Measurements from ENCODE around the gene ZNF285.
"Not testable (repeated sequence)": the region's sequence is repeated elsewhere in the genome, so short reads cannot be mapped to it uniquely, and the experiment has no call there.

Gene ZNF285

GRCh38 chr19:44401139-44402115 is at the start of gene ZNF285:
ZNF285 (minus strand) TSS chr19:44401608; CDS start chr19:44397213, 4,395 bp downstream.
- ATAC-seq = peak; percentile 86 to 91

DNA sequence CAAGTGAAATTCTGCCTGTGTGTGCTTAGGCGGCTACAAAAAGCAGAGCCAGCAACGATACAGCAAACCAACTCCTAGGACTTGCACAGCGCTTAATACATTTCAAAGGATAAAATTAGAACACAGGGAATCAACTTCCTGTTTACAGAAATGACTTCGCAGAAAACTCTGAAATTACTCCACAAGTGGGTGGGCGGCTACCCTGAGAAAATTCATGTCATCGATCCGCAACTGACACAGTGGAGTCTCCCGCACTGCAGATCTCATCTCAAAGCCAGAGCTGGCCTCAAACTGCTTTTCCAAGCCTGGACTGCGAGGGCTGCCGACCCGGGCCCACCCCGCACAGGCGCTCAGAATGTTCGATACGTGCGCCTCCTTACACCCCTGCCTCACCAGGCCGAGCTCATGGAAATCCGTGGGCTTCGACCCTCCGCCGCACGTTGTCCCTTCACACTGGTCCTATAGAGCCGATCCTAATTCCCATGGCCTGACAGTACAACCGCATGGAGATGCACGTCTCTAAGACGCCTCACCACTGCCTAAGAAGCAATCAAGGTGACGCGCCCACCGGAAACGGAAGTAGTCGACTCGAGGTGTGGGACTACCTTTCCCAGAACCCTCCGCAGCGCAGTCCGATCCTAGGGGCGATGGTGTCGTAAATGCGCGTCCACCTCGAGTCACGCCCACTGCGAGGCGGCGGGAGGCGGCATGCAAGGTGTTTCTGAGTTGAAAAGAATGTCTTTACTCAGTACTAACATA is 46.7 kb upstream of the ZNF285 start, which contains the start of gene ZNF229:
Gene ZNF229, minus strand, starts transcription at position 557 of the 759 bp plus-strand sequence. CDS start 5,625 bp downstream, outside the sequence.
- ATAC-seq = peak; percentile 84 to 94

GRCh38 chr19:44438441-44438840 is 37.0 kb upstream of the ZNF285 start:
- ATAC-seq = no peak

GRCh38 chr19:44435441-44435840 is 34.0 kb upstream of the ZNF285 start:
- ATAC-seq = no peak

- no peak for ATAC-seq
Observed at GRCh38 chr19:44430956-44431355, 29.5 kb upstream of the ZNF285 start.

DNA sequence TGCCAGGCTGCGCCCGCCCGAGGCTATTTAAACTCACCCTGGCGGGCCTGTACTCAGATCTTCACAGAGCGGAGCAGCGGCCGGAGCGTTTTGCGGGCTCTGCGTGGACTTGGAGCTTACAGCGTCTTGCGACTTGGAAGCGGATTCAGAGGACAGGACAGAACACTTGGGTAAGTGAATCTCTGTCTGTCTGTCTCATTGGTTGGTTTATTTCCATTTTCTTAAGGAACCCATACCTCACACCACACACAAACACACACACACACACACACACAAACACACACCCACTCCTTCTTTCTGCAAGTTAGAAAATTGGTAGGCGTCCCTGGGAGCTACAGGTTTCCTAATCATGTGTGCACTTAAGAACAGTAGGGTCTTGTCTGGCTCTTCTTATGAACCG is 14.1 kb upstream of the ZNF285 start:
- ATAC-seq = not testable (repeated sequence)

- ATAC-seq = not testable (repeated sequence)
Observed at GRCh38 chr19:44389268-44389667, 12.1 kb downstream of the ZNF285 start.

DNA sequence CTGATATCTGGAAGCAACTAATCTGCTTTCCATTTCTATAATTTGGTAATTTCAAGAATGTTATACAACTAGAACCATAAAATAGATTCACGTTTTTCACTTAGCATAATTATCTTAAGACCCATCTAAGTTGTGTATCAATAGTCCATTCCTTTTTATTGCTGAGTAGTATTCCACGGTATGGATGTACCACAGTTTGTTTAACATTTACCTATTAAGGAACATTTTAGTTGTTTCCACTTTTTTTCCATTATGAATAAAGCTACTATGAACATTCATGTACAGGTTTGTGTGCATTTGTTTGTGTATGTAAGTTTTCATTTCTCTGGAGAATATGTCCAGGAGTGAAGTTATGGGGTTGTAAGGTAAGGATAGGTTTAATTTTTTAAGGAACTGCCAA is 26.6 kb downstream of the ZNF285 start:
- ATAC-seq = no peak

- ATAC-seq = no peak
Observed at GRCh38 chr19:44371815-44372480, 29.5 kb downstream of the ZNF285 start.

DNA sequence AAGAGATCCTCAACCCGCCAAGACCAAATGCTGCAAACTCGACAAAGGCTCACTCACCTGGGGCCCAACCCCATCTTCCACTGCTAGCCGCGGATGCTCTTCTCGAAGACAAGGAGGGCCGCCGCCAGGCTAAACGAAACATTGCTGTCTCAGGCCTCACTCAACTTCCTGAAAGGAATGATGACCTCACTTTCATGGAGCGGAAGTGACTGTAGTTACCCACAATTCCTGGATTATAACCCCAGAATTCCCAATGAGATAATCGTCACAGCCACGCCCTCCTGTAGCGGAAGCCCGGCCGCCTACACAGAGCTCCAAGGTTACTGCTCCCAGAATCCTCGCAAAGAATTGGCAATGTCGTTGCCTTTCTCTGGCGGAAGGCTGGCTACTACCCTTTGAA is 34.4 kb downstream of the ZNF285 start:
- ATAC-seq = no peak

GRCh38 chr19:44356383-44357111 is 44.9 kb downstream of the ZNF285 start, which contains the start of gene ZNF112:
ZNF112 (minus strand) TSS chr19:44356680; CDS start chr19:44340539, 16,141 bp downstream.
- ATAC-seq = no peak

- ATAC-seq = no peak
Observed at GRCh38 chr19:44346556-44346955, 54.9 kb downstream of the ZNF285 start.

DNA sequence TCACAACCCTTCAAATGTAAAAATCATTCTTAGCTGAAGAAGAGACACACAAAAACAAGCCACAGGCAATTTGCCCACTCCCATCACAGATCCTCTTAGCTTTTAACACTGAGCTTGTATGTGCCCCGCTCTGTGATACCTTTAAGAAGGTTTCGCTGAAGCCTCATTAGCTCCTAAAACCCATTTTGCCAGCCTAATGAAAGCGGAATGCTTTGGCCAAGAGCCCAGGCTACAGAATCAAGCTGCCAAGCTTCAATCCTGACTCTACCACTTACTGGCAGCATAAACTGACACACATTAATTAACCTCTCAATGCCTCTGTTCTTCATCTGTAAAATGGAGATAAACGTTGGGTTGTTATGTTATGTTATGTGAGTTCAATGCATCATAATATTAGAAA is 55.4 kb downstream of the ZNF285 start:
- ATAC-seq = no peak

- ATAC-seq = no peak
Observed at GRCh38 chr19:44344255-44344654, 57.2 kb downstream of the ZNF285 start.

DNA sequence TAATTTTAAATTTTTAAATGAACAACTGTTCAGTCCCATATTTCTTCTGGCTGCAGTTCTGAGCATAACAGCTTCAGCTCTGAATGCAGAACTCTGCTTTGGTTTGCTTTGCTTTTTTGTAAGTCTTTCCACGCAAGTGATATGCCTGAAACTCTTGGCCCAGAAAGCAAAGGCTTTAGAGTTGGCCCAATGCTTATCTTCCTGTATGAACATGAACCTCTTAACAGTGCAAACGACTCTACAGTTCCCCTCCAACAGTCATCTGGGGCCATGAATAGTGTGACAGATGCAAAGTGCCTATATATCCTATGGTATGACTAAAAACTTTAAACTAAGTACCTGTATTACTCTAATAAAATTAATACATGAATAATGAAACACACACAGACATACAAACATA is 59.6 kb downstream of the ZNF285 start:
- ATAC-seq = no peak

- ATAC-seq = not testable (repeated sequence)
Observed at GRCh38 chr19:44334639-44335038, 66.8 kb downstream of the ZNF285 start.

Data from activated CD4-positive, CD25-positive, alpha-beta regulatory T cell treated with anti-CD3 and anti-CD28 coated beads, Interleukin-2, amount 50 U/mL, for 24 hours (primary cell).